GM18505 (cell line): Measurements from ENCODE around the gene SMIM10.
"Not testable (repeated sequence)": the region's sequence is repeated elsewhere in the genome, so short reads cannot be mapped to it uniquely, and the experiment has no call there.

ENCODE experiments used
- ATAC-seq: cut with Tn5 transposase; IDR thresholded peaks from one replicate; pipeline ENCODE4 v1.9.1; 2021; ENCODE audit not compliant: unreplicated experiment
- POLR2A ChIP-seq: IDR thresholded peaks from 4 replicates; pipeline ENCODE4 v1.6.1; 2011; ENCODE audit warnings: borderline replicate concordance; ENCODE audit not compliant: insufficient read depth, insufficient read length; ENCODE audit errors: extremely low read depth

SMIM10 gene

GRCh38 chrX:134990801-134991481, at the start of gene SMIM10:
SMIM10 (plus strand) TSS chrX:134990991; CDS start chrX:134991096, 105 bp downstream.
- TF ChIP-seq POLR2A, result no peak
- ATAC-seq, result no peak

GRCh38 chrX:134946364-134946763, 44.4 kb upstream of the SMIM10 start:
- not testable (repeated sequence) for ATAC-seq

GRCh38 chrX:134948333-134949241, 42.2 kb upstream of the SMIM10 start:
- no peak for ATAC-seq

GRCh38 chrX:134949271-134949670, 41.5 kb upstream of the SMIM10 start:
- no peak for TF ChIP-seq POLR2A
- no peak for ATAC-seq

More at GRCh38 chrX:134948333-134949241, 42.2 kb upstream of the SMIM10 start:
- TF ChIP-seq POLR2A, result no peak

GRCh38 chrX:134957836-134958235, 33.0 kb upstream of the SMIM10 start:
- ATAC-seq, result no peak

GRCh38 chrX:134960366-134960765, 30.4 kb upstream of the SMIM10 start:
- ATAC-seq, result not testable (repeated sequence)

More at GRCh38 chrX:134957836-134958235, 33.0 kb upstream of the SMIM10 start:
- TF ChIP-seq POLR2A, result no peak

- no peak for TF ChIP-seq POLR2A
- no peak for ATAC-seq
Observed at GRCh38 chrX:134963041-134963440, 27.8 kb upstream of the SMIM10 start.

- no peak for ATAC-seq
- no peak for TF ChIP-seq POLR2A
Observed at GRCh38 chrX:134969726-134970125, 21.1 kb upstream of the SMIM10 start.

- no peak for TF ChIP-seq POLR2A
Observed at GRCh38 chrX:134971926-134972325, 18.9 kb upstream of the SMIM10 start.

GRCh38 chrX:134975516-134975915, 15.3 kb upstream of the SMIM10 start:
- TF ChIP-seq POLR2A, result no peak

More at GRCh38 chrX:134971926-134972325, 18.9 kb upstream of the SMIM10 start:
- no peak for ATAC-seq

GRCh38 chrX:134981910-134982309, 8.9 kb upstream of the SMIM10 start:
- no peak for ATAC-seq
- TF ChIP-seq POLR2A, result no peak

More at GRCh38 chrX:134975516-134975915, 15.3 kb upstream of the SMIM10 start:
- ATAC-seq, result no peak

- no peak for ATAC-seq
- TF ChIP-seq POLR2A, result no peak
Observed at GRCh38 chrX:134982748-134983147, 8.0 kb upstream of the SMIM10 start.

- no peak for ATAC-seq
- TF ChIP-seq POLR2A, result no peak
Observed at GRCh38 chrX:134985479-134985878, 5.3 kb upstream of the SMIM10 start.

GRCh38 chrX:134990475-134990800, 353 bp upstream of the SMIM10 start:
- no peak for ATAC-seq

More at GRCh38 chrX:134990475-134990800, 353 bp upstream of the SMIM10 start:
- TF ChIP-seq POLR2A, result no peak
